ENCODE results near the gene LAMB2. TPM values are rescaled to one million over a fixed set of nuclear protein-coding genes. Genes with fewer than 3 reads are reported as not detected.

Gene LAMB2
- total RNA-seq, 1 experiment from 2014 or later = 209 TPM

DNA sequence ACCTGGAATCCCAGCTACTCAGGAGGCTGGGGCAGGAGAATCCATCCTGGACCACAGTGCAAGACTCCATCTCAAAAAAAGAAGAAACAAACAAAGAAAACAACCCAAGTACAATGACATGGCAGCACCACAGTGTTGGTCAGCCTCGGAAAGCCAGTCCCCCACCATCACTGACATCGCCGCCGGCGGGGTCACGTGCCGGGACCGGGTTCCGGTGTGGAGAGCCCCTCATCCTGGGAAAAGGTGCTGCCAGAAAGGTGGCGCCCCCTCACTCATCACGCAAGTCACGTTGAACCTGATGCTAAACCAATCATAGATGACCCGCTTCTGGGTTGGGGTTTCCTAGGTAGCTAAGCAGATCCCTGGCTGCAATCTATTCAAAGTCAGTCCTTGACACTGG is 56.7 kb downstream of the LAMB2 start:
- no peak for DNase-seq (ENCODE audit: low read depth)

Other genes with a start within 250 kb of the LAMB2 start
- gene SLC25A20, start 234.2 kb downstream of the LAMB2 start, total RNA-seq (2014; rRNA removed; shearing (Covaris generic)) = 19.4 and 25.6 TPM in 2 replicates
- 74.0 and 81.8 TPM in 2 replicates for gene ARIH2, start 214.2 kb downstream of the LAMB2 start, total RNA-seq (2014; rRNA removed; shearing (Covaris generic))
- 3.3 and 4.0 TPM in 2 replicates for gene P4HTM, start 142.8 kb downstream of the LAMB2 start, total RNA-seq (2014; rRNA removed; shearing (Covaris generic))
- gene WDR6, start 125.7 kb downstream of the LAMB2 start, total RNA-seq (2014; rRNA removed; shearing (Covaris generic)) = 44.7 and 49.5 TPM in 2 replicates
- gene DALRD3, start 114.5 kb downstream of the LAMB2 start, total RNA-seq (2014; rRNA removed; shearing (Covaris generic)) = 46.4 and 54.9 TPM in 2 replicates
- gene NDUFAF3, start 110.9 kb downstream of the LAMB2 start, total RNA-seq (2014; rRNA removed; shearing (Covaris generic)) = 260 and 301 TPM in 2 replicates
- 305 and 426 TPM in 2 replicates for gene IMPDH2, start 103.7 kb downstream of the LAMB2 start, total RNA-seq (2014; rRNA removed; shearing (Covaris generic))
- gene QRICH1, start 39.0 kb downstream of the LAMB2 start, total RNA-seq (2014; rRNA removed; shearing (Covaris generic)) = 121 and 124 TPM in 2 replicates
- 244 and 314 TPM in 2 replicates for gene QARS1, start 28.3 kb downstream of the LAMB2 start, total RNA-seq (2014; rRNA removed; shearing (Covaris generic))
- gene USP19, start 12.2 kb downstream of the LAMB2 start, total RNA-seq (2014; rRNA removed; shearing (Covaris generic)) = 29.1 and 42.4 TPM in 2 replicates
- gene CCDC71, start 33.3 kb upstream of the LAMB2 start, total RNA-seq (2014; rRNA removed; shearing (Covaris generic)) = 26.0 and 32.8 TPM in 2 replicates
- 28.1 and 28.7 TPM in 2 replicates for gene KLHDC8B, start 38.5 kb upstream of the LAMB2 start, total RNA-seq (2014; rRNA removed; shearing (Covaris generic))
- 0.84 and 0.88 TPM in 2 replicates for gene C3orf62, start 144.2 kb upstream of the LAMB2 start, total RNA-seq (2014; rRNA removed; shearing (Covaris generic))
- 12.9 and 14.5 TPM in 2 replicates for gene USP4, start 207.0 kb upstream of the LAMB2 start, total RNA-seq (2014; rRNA removed; shearing (Covaris generic))
- gene GPX1, start 225.3 kb upstream of the LAMB2 start, total RNA-seq (2014; rRNA removed; shearing (Covaris generic)) = not detected in 2 replicates